ENCODE results near the gene ARHGAP24.
"Not testable (repeated sequence)": the region's sequence is repeated elsewhere in the genome, so short reads cannot be mapped to it uniquely, and the experiment has no call there.

The ARHGAP24 gene

DNA sequence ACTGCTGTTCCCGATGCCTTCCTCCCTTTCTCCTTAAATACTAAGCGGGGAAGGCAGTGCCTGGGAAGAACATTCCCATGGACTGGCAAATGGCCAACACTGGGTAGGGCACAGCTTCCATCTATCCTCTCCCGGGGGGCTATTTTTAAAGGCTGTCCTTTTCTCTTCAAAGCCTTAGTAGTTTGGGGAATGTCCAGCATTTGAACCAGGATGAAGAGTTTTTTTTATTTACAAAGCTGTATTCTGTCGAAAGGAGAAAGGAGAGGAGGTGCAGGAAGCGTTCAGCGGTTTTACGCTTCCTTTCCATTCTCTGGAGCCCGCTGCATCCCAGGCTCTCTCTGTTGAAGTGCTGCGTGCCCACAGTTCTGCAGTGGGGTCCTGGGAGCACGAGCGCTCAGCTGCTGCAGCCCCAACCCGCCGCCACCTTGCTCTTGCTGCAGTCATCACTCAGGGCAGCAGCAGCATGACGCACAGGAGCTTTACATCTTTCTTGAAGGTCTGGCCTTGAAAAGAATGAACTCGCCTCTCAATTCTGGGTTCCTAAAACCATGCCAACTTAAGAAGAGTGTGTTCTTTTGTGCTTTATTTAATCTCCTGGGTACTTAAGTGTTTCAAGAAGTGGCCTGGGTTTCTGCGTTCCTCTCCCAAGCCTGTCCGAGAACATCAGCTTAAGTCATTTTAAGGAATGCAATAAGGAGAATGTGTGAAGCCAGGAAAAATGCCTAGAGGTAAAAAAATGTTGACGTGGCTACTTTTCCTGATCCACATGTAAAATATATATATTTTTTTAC is 457.7 kb downstream of the ARHGAP24 start:
- no peak for FAIRE-seq

DNA sequence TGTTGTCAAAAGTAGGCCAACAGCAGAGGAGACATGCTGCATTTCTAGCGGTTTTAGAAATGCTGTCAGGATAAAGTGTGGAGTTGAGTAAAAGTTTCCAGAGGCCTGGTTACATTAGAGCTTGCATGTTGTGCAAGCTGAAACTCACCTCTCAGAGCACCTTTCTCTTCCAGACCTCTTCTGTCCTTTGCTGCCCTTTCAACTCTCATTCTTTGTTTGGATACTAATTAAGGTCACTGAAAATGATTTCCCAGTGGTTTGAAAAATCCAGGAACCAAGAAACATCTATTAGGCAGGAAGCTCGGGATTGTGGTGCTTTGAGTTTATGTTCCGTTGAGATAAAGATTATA is 458.3 kb downstream of the ARHGAP24 start:
- no peak for FAIRE-seq

DNA sequence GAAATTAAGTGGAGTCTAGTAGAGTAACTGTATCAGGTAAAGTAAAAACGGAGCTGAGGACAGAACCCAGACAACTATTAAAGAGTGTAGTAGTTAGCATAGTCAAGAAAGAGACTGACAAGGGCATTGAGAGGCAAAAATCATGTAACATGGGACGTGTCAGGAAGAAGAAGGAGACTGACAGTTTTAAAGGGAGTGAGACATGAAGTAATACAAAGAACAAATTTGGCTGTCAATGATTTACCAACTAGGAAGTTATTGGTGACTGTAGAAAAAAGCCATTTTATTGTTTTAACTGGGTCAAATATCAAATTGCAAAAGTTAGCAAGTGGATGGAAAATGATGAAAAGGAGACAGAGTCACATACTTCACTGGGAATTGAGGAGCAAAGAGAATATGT is 462.6 kb downstream of the ARHGAP24 start:
- no peak for FAIRE-seq

- no peak for FAIRE-seq
Measured at GRCh38 chr4:85938062-85938461, 463.1 kb downstream of the ARHGAP24 start.

- no peak for FAIRE-seq
Measured at GRCh38 chr4:85938902-85939301, 464.0 kb downstream of the ARHGAP24 start.

DNA sequence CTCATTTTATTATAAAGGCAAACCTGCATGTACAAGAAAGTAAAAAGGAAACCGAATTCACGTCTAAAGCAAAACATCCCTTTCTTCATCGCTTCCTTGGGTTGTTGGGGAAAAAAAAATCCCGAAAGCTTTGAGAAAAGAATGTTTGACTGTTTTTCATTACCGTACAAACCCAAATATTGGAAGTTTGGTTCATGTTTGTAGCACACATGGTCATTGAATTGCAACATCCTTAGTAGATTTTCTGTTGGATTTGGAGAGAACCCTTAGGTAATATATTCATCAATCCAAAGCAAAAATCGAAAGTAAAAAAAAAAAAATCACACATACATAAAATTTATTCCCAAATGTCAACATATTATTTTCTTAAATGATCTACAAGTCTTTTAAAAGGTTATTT is 464.6 kb downstream of the ARHGAP24 start:
- FAIRE-seq, result no peak

- FAIRE-seq, result no peak
Measured at GRCh38 chr4:85940151-85940550, 465.2 kb downstream of the ARHGAP24 start.

GRCh38 chr4:85942107-85942506 is 467.2 kb downstream of the ARHGAP24 start:
- no peak for FAIRE-seq

DNA sequence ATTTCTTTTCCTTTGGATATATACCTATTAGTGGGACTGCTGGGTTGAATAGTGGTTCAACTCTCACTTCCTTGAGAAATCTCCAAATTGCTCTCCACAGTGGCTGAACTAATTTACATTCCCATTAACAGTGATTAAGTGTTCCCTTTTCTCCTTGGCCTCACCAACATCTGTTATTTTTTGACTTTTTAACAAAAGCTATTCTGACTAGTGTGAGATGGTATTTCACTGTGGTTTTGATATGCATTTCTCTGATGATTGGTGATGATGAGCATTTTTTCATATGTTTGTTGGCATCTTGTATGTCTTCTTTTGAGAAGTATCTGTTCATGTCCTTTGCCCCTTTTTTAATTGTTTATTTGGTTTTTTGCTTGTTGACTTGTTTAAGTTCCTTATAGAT is 471.9 kb downstream of the ARHGAP24 start:
- no peak for FAIRE-seq

DNA sequence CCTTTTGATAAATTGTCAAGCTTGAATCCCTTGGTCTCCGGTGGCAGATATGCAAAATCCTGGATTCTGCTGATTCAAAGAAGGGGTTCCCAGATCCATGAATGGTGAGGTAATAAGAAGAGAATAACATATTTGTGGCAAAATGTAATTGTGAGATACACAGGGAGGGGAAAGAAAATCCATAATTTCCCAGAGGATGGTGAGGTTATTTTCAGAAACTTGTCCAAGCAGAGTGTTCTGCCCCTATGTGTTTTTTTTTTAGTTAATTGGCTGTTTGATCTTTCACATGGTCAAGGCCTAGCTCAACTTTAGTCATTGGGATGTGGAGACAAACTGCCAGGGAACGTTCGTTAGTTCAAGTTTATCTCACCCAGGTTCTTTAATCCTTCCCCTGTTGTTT is 476.1 kb downstream of the ARHGAP24 start:
- no peak for FAIRE-seq

DNA sequence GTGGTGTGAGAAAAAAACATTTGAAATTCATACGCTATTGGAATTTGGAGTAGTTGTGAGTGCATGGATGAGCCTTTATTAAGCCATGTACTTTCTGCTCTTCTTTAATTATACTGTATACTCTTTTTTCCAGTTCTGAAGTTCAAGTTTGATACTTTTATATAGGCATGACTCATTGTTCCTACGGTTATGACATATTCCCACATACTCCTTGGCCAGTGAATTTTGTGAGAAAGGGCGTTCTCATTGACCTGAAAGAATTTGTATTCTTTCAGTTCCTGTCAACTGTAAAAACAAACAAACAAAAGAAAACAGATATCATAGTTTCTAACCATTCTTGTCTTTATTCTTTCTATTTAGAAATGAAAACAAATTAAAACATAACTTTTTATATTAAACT is 477.6 kb downstream of the ARHGAP24 start:
- no peak for FAIRE-seq

GRCh38 chr4:85952972-85953650 is 478.2 kb downstream of the ARHGAP24 start:
- no peak for FAIRE-seq

- FAIRE-seq, result no peak
Measured at GRCh38 chr4:85953651-85954018, 478.7 kb downstream of the ARHGAP24 start.

DNA sequence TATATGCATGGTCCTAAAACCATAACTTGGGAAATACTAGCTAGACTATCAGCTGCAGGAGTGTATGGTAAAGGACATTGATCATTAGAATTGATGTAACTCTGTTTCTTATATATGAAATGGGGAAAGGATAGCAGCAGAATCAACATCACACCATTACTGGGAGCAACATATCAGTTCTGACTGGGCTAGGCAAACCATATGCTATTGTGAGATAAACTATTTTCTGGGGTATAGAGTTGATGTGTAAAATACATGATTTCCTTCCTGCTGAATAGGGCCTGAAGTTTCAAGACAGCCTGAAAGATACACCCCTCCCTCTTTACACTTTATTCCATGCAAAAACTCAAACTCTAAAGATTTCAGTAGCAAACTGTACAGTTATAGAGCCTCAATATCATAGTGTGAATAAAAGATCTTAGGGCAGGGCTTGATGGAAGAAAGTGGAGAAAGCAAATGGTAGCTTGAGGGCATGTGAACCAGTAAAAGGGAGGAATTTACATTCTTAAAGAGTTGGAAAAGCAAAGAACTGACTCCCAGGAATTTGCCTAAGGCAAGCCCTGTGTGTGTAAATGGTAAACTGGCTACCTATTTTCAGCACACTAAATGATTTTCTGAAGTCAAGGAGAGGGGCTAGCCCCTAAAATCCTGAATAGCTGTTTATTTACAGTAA is 480.8 kb downstream of the ARHGAP24 start:
- no peak for FAIRE-seq

GRCh38 chr4:85956293-85956945 is 481.5 kb downstream of the ARHGAP24 start:
- FAIRE-seq, result no peak

DNA sequence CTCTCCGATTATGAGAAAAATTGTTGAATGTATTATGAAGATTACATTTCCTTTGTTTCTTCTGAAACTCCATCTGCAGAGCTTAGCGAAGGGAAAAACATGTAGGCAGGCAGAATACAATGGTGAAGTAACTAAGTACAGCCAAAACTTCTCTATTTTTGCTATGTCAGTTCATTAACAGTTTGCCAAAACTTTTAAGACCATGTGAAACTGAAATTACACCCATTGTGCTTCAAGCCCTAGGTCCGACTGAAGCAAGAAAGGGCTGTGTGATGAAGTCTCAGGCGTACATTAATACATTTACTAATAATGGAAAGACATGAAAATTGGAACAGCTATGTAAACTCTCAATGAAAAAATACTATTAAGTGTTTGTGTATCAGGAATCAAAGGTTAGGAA is 486.9 kb downstream of the ARHGAP24 start:
- no peak for FAIRE-seq

DNA sequence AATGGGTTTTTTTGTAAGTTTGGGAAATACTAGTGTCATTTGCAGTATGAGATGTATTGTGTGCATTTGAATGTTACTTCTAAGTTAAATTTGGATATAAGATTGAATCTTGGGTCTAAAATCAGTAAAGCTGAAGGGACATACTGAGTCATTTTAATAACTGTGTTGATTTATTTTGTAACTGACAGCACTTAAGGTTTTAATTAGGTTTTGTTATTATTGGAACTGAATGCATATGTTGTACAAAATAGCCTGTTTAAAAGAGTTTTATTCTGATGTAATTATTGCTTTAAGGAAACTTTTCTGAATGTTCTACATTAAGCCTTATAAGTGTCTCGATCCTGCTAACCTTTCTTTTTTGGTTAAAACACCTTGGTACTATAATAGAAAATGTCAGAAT is 488.3 kb downstream of the ARHGAP24 start:
- FAIRE-seq, result no peak

- FAIRE-seq, result no peak
Measured at GRCh38 chr4:85964298-85964697, 489.3 kb downstream of the ARHGAP24 start.

DNA sequence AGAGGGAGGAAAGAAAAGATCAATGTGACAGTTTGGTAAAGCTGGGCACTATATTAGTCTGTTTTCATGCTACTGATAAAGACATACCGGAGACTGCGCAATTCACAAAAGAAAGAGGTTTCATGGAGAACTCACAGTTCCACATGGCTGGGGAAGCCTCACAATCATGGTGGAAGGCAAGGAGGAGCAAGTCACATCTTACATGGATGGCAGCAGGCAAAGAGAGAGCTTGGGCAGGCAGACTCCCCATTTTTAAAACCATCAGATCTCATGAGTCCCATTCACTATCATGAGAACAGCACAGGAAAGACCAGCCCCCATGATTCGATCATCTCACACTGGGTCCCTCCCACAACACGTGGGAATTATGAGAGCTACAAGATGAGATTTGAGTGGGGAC is 490.1 kb downstream of the ARHGAP24 start:
- FAIRE-seq, result not testable (repeated sequence)

GRCh38 chr4:85965529-85965928 is 490.6 kb downstream of the ARHGAP24 start:
- no peak for FAIRE-seq

DNA sequence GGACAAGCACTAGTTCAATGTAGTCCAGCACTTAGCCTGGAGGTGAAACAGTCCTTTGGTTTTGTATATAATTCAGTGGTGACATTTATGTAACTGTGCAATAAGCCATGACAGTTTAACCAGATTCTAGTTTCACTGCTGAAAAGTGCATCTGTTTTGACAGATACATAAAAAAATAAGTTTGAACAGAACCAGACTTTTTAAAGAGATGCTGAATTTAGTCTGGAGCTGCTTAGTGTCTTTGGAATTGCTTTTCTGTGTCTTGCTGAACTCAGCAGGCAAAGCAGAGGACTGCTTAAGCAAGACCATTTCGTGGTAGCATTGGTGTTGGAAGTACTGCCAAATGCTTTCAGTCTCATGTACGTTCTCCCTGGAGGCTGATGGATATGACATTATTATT is 491.4 kb downstream of the ARHGAP24 start:
- FAIRE-seq, result no peak

- no peak for FAIRE-seq
Measured at GRCh38 chr4:85967872-85968271, 492.9 kb downstream of the ARHGAP24 start.

GRCh38 chr4:85968945-85969819 is 494.2 kb downstream of the ARHGAP24 start:
- peak; percentile 81 for FAIRE-seq

All from TTC549 (cell line).